GM12878 (cell line): ENCODE data around the gene INSC. TPM values are rescaled to one million over a fixed set of nuclear protein-coding genes. Genes with fewer than 3 reads are reported as not detected.

Experiments
- ATAC-seq: fragments of 200-7000 bp; cut with Tn5 transposase; 3 replicates; pipeline ENCODE4 v1.9.1; 2020; ENCODE audit warnings: mild to moderate bottlenecking, moderate library complexity
- BruUV-seq: library from RNA; stranded (reverse); fragments of 400-500 nt; replicated peaks from 2 replicates; lab custom pipeline; 2021; lab: Mats Ljungman, UMichigan
- CTCF ChIA-PET: fragments of 300-600 bp; sonication (Branson Sonifier 250); formaldehyde crosslinking; extraction: SDS; loops from one replicate; lab custom pipeline; 2021; ENCODE audit warnings: inconsistent platforms; lab: Yijun Ruan, JAX
- POLR2A ChIA-PET: fragments of 350-600 bp; formaldehyde crosslinking; extraction: SDS; loops from one replicate; lab custom pipeline; 2021; ENCODE audit warnings: inconsistent platforms; lab: Charles Lee
- RAD21 ChIA-PET: fragments of 300-600 bp; sonication (Branson Sonifier 250); formaldehyde crosslinking; loops from one replicate; lab custom pipeline; 2023; ENCODE audit warnings: antibody characterized with exemption; ENCODE audit not compliant: unreplicated experiment; lab: Charles Lee
- SMC1A ChIA-PET: fragments of 300-600 bp; sonication (Branson Sonifier 250); formaldehyde crosslinking; loops from one replicate; lab custom pipeline; 2023; ENCODE audit not compliant: unreplicated experiment, uncharacterized antibody; lab: Charles Lee
- DNase-seq: peaks from one replicate; pipeline ENCODE4 v3.0.0-alpha.2; 2011; ENCODE audit warnings: low read depth, low spot score
- FAIRE-seq: peaks from 3 replicates; lab custom pipeline; 2011; peaks lifted over from hg19 to GRCh38; lab: Jason Lieb, UNC
- H2AFZ ChIP-seq: 2 replicates; pipeline ENCODE4 v1.6.0; 2011; ENCODE audit warnings: low read depth, low read length, control low read depth; ENCODE audit not compliant: control insufficient read depth
- H3K27ac ChIP-seq: 2 replicates; pipeline ENCODE4 v1.5.1; 2011; ENCODE audit warnings: control low read depth; ENCODE audit not compliant: control insufficient read depth, insufficient read depth
- H3K27me3 ChIP-seq, 2 experiments: replicated peaks in 1 of 2; 2 replicates each; pipeline versions ENCODE4 v1.6.0 to v1.6.1; 2011; ENCODE audit warnings: low read length in 1 of 2; ENCODE audit not compliant: control insufficient read depth in 2 of 2, insufficient read depth in 2 of 2
- H3K36me3 ChIP-seq, 2 experiments: 2 replicates each; pipeline ENCODE4 v1.5.1; 2011; ENCODE audit warnings: low read length in 1 of 2; ENCODE audit not compliant: control insufficient read depth in 2 of 2, insufficient read depth in 2 of 2
- H3K4me1 ChIP-seq: 2 replicates; pipeline ENCODE4 v1.6.1; 2011; ENCODE audit warnings: mild to moderate bottlenecking, low read length, moderate library complexity, mixed read lengths; ENCODE audit not compliant: control insufficient read depth, insufficient read depth
- H3K4me2 ChIP-seq: 2 replicates; pipeline ENCODE4 v1.6.0; 2011; ENCODE audit warnings: control low read depth; ENCODE audit not compliant: control insufficient read depth, insufficient read depth
- H3K4me3 ChIP-seq: fragments of 200-600 bp; sonication (generic); 2 replicates; pipeline ENCODE4 v1.5.1; 2016
- H3K79me2 ChIP-seq: 2 replicates; pipeline ENCODE4 v1.6.0; 2011; ENCODE audit warnings: low read length; ENCODE audit not compliant: control insufficient read depth, insufficient read depth
- H3K9ac ChIP-seq: 2 replicates; pipeline ENCODE4 v1.8.0; 2011; ENCODE audit warnings: low read length, control low read depth, mixed read lengths; ENCODE audit not compliant: control insufficient read depth, insufficient read depth
- H3K9me3 ChIP-seq: replicated peaks from 3 replicates; pipeline ENCODE4 v1.5.1; 2011; ENCODE audit warnings: mild to moderate bottlenecking, low read length; ENCODE audit not compliant: control insufficient read depth, insufficient read depth
- H4K20me1 ChIP-seq: 2 replicates; pipeline ENCODE4 v1.6.0; 2011; ENCODE audit not compliant: control insufficient read depth, insufficient read depth
- CBFB ChIP-seq: IDR thresholded peaks from 2 replicates; pipeline ENCODE4 v1.6.1; 2016; ENCODE audit warnings: antibody characterized with exemption, low read depth
- CBX3 ChIP-seq: fragments of 200-600 bp; sonication (generic); IDR thresholded peaks from 2 replicates; pipeline ENCODE4 v1.6.1; 2016; ENCODE audit warnings: low read depth, borderline replicate concordance
- E2F4 ChIP-seq: IDR thresholded peaks from 2 replicates; pipeline ENCODE4 v1.6.1; 2012; ENCODE audit warnings: low read depth, low read length, improper control_type of control experiment
- ESRRA ChIP-seq: IDR thresholded peaks from 2 replicates; pipeline ENCODE4 v1.6.1; 2012; ENCODE audit warnings: mild to moderate bottlenecking, low read length, improper control_type of control experiment
- NR2C1 ChIP-seq: fragments of 450-650 bp; IDR thresholded peaks from 2 replicates; pipeline ENCODE4 v1.6.1; 2017; ENCODE audit warnings: antibody characterized with exemption, mild to moderate bottlenecking, moderate library complexity
- RAD51 ChIP-seq: fragments of 450-650 bp; IDR thresholded peaks from 2 replicates; pipeline ENCODE4 v1.6.1; 2016; ENCODE audit warnings: moderate library complexity, mild to moderate bottlenecking, inconsistent platforms
- SIN3A ChIP-seq: IDR thresholded peaks from 2 replicates; pipeline ENCODE4 v1.6.1; 2012; ENCODE audit warnings: low read depth, low read length, improper control_type of control experiment
- SP1 ChIP-seq: IDR thresholded peaks from one replicate; pipeline ENCODE4 v1.6.1; 2011; ENCODE audit warnings: low read depth, low read length
- SPI1 ChIP-seq: IDR thresholded peaks from 2 replicates; pipeline ENCODE4 v1.6.1; 2011; ENCODE audit warnings: low read depth, mild to moderate bottlenecking, low read length, moderate library complexity, borderline replicate concordance; ENCODE audit not compliant: insufficient read depth
- ZNF274 ChIP-seq: IDR thresholded peaks from one replicate; pipeline ENCODE4 v1.8.0; 2011; ENCODE audit not compliant: insufficient read length, insufficient read depth
- WGBS: methylation state at CpG from one replicate; pipeline ENCODE4 v1.1.6; 2016; ENCODE audit warnings: low lambda C conversion rate; ENCODE audit not compliant: insufficient replicate concordance, insufficient coverage; ENCODE audit errors: missing lambda C conversion rate; 5-methylcytosine and 5-hydroxymethylcytosine counted together
- in situ Hi-C: fragments of 300-500 bp; cut with MboI; formaldehyde crosslinking; loops from 9 replicates; pipeline ENCODE4 v1.14.3; 2018; ENCODE audit warnings: mixed read lengths
- intact Hi-C: fragments of 100-400 bp; cut with micrococcal nuclease; formaldehyde crosslinking; loops from one replicate; pipeline ENCODE4 v1.14.2; 2022; ENCODE audit not compliant: unreplicated experiment
- polyA plus RNA-seq, 11 experiments: library from polyadenylated mRNA; depleted of rRNA in 4 of 11; unstranded in 6 of 11; stranded (reverse) in 5 of 11; fragments of >200 nt; fragmentation: Nextera tagmentation in 4 of 11; fragmentation: Illumina TruSeq in 1 of 11; extraction: Ambion mirVana in 4 of 11; extraction: Trizol in 1 of 11; gene quantifications; 1 replicate in 1 of 11; 2 replicates in 10 of 11; pipeline versions ENCODE4 v1.2.1 to v1.2.3, GENCODE V29; 2011 to 2016; ENCODE audit warnings: inconsistent platforms in 2 of 11, missing spikeins in 2 of 11, low read depth in 1 of 11
- total RNA-seq, 4 experiments: library from RNA; depleted of rRNA in 3 of 4; stranded (reverse); fragments of >200 nt in 3 of 4; fragmentation: Illumina TruSeq in 1 of 4; extraction: Trizol in 1 of 4; gene quantifications; 2 replicates each; pipeline versions ENCODE4 v1.2.1 to v1.2.3, GENCODE V29; 2013 to 2021

INSC gene
- total and polyA plus RNA-seq, 10 of the 15 experiments (the other 5 are each of a cell fraction or from before 2014, with no cell fraction given): 0.13 to 0.33 TPM; not detected in 8

- no peak for TF ChIP-seq ZNF274
- no peak for TF ChIP-seq SPI1
- TF ChIP-seq RAD51: no peak
These were observed 51.5 kb downstream of the INSC start (continued) for GRCh38 chr11:15166204-15166603.

- Histone ChIP-seq H3K79me2 (no peaks in the 10 kb centered on the region), H3K27ac (no peak overlapping the region), H3K4me3 (no peak overlapping the region), H3K4me2 (no peak overlapping the region), H3K4me1 (no peaks in the 10 kb centered on the region), H3K9ac (no peak overlapping the region), H3K27me3 (no peaks in the 10 kb centered on the region; a peak in 1 of 4 replicates), H2AFZ (no peak overlapping the region), H4K20me1 (no peaks in the 10 kb centered on the region), H3K36me3 (no peaks in the 10 kb centered on the region), H3K9me3 (no peaks in the 10 kb centered on the region)
- WGBS: 13% methylated on average over 4 of the region's 4 CpGs
- RAD21 ChIA-PET: no interaction called here
- in situ Hi-C loops: no loop called here
- CTCF ChIA-PET: interaction anchor here (0.8 to 1.3 kb wide), 3 partner anchors 10 to 68 kb away, joined by 3 to 4 read pairs (median 3); no protein-coding TSS in a partner anchor
- TF ChIP-seq E2F4 (no peak), ESRRA (no peak), SP1 (no peak), CBFB (no peak), SIN3A (no peak), CBX3 (no peak), NR2C1 (no peak)
- DNase-seq (no peak), FAIRE-seq (no peak), ATAC-seq (no peak)
- POLR2A ChIA-PET: no interaction called here
- SMC1A ChIA-PET: interaction anchor here (1.3 kb wide), 1 partner anchor 102 kb away, joined by 3 read pairs; no protein-coding TSS in a partner anchor
- BruUV-seq: no TSS peak
- intact Hi-C loops: no loop called here
These were observed 55.3 kb downstream of the INSC start for GRCh38 chr11:15169815-15170551.
